GM18870 (cell line): ENCODE data around the gene ZNF606.
"Not testable (repeated sequence)": the region's sequence is repeated elsewhere in the genome, so short reads cannot be mapped to it uniquely, and the experiment has no call there.

ENCODE experiments used
- ATAC-seq: cut with Tn5 transposase; IDR thresholded peaks from one replicate; pipeline ENCODE4 v1.9.1; 2021; ENCODE audit warnings: moderate library complexity; ENCODE audit not compliant: unreplicated experiment

The ZNF606 gene

GRCh38 chr19:58010507-58010906 is 7.9 kb upstream of the ZNF606 start:
- ATAC-seq, result no peak

- no peak for ATAC-seq
These were observed 7.2 kb upstream of the ZNF606 start for GRCh38 chr19:58009666-58010301.

GRCh38 chr19:58009301-58009665 is 6.7 kb upstream of the ZNF606 start:
- no peak for ATAC-seq

- ATAC-seq, result not testable (repeated sequence)
These were observed 6.3 kb upstream of the ZNF606 start for GRCh38 chr19:58008877-58009276.

DNA sequence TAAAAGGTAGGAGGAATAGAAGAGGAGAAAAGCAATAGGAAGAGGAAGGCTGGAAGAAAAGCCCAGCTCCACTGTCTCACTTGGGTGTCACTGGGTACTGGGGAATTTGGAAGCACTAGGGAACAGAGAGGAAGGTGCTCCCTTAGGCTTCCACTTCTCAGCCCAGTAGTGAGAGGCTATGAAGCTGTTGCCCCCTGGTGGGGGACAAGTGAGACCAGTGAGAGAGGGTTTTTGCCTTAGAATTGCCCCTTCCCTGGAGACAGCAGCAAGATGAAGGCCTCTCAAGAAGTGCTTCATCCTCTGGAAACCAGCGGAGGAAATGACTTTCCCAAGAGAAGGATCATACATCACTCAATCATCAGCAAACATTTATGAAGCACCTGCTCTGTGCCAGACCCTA is 4.7 kb upstream of the ZNF606 start:
- no peak for ATAC-seq

- no peak for ATAC-seq
These were observed 681 bp upstream of the ZNF606 start for GRCh38 chr19:58003174-58003828.

DNA sequence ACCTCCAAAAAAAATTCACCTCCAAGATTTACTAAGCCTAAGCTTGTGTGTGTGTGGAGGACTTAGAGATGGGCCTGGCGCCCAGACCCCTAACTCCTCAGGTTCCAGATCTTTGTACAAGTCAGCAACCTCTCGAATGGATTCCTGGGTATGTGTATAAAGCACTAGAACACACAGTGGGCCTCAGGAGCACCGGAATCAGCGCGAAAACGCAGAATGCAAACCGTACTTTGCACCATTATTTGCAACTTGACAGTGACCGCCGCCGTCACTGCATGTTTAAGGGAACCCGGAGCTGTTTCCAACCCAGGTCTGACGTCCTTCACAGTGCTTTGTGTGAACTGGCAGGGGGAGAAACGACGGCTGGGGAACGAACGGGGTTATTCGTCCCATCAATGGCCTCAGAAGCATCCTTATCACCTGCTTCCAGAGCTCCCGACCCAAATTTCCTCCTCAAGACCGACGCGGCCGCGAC is 688 bp downstream of the ZNF606 start:
- no peak for ATAC-seq

DNA sequence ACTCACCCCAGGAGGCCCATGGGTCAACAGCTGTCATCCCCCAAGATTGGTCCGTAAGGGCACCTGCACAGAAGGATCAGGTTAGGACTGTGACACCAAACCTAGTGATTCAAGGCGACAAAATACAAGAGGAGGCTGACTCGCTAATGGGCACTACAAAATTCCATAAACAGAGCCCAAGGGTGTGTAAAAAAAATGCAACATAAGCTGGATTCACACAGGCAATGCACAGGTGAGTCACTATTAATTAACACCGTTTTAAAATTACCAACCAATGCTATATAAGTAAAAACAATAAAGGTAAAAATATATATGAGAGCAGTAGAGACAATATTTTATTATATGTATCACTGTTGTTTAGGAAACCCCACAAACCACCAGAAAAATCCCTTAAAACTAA is 1.9 kb downstream of the ZNF606 start:
- ATAC-seq, result no peak

DNA sequence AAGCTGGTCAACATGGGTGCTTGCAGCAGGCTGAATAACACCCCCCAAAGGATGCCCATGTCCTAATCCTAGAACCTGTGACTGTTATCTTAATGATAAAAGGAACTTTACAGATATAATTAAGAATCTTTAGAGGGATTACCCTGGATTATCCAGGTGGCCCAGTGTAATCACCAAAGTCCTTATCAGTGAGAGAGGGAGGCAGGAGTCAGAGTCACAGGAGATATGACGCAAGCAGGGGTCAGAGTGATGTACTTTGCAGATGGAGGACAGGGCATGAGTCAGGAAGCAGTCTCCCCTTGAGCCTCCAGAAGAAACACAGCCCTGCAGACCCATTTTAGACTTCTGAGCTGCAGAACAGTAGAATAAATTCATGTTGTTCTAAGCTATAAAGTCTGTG is 9.8 kb downstream of the ZNF606 start:
- ATAC-seq, result no peak

DNA sequence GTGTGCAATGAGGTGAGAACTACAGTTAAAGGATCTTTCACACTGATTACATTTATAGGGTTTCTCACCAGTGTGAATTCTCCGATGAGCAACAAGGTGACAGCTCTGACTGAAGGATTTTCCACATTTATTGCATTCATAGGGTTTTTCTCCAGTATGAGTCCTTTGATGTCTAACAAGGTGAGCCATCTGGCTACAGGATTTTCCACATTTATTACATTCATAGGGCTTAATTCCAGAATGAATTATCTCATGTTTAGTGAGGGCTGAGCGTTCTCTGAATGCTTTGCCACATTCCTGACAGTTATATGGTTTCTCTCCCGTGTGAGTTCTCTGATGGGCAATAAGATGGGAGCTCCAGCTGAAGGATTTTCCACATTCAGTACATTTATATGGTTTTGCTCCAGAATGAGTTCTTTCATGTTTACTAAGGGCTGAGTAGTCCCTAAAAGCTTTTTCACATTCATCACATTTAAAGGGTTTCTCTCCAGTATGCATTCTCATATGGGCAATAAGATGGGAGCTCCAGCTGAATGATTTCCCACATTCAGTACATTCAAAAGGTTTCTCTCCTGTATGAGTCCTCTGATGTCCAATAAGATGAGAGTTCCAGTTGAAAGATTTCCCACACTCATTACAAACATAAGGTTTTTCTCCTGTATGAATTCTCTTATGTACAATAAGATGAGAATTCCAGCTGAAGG is 23.9 kb downstream of the ZNF606 start:
- ATAC-seq, result no peak

DNA sequence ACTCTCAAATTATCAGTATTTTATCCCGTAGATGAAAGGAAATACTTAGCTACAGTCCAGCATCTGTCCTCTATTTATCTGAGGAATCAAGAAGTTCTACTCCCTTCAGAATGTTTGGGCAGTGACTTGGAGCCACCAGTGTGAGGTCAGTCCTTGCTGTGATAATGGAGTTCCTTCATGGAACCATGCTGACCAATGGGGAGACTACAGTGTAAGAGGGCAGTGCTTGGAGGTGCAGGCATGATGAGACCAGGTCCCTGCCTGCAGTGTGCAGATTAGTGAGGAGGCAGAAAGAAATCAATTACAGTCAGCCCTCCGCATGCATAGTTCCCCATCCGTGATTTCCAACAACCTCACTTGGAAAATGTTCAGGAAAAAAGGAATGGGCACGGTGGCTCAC is 28.2 kb downstream of the ZNF606 start, which contains the start of gene C19orf18:
Gene C19orf18 (minus strand): TSS at position 101 of the 400 bp plus-strand sequence. CDS start 102 bp downstream, outside the sequence.
- ATAC-seq, result no peak

DNA sequence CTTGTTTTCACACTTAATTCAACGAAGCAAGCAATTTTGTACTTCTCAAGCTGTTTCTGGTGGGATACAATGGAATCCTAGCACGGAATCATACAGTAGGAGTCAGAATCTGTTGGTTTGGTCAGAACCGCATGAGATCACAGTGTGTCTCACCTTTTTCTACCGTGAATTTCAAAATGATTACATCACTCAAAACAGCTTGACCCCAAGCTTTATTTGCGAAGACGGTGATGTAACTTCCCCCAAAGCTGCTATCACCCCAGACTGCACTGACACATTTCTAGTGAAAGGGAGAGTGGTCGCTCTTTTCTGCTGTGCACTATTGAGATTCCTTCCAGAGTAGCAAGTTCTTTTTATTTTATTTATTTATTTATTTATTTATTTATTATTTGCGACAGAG is 37.9 kb downstream of the ZNF606 start:
- ATAC-seq, result no peak

DNA sequence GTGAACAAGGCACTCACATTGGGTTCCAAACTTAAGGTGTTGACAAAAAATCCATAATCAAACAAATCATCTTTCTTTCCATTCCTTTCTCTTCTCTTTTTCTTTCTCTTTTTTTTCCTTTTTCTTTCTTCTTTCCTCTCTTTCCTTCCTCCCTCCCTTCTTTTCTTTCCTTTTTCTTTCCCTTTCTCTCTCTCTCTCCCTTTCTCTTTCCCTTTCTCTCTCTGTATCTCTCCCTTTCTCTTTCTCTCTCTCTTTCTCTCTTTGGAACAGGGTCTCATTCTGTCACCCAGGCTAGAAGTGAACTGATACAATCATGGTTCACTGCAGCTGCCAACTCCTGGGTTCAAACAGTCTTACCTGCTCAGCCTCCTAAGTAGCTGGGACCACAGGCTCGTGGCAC is 40.8 kb downstream of the ZNF606 start:
- ATAC-seq, result no peak

DNA sequence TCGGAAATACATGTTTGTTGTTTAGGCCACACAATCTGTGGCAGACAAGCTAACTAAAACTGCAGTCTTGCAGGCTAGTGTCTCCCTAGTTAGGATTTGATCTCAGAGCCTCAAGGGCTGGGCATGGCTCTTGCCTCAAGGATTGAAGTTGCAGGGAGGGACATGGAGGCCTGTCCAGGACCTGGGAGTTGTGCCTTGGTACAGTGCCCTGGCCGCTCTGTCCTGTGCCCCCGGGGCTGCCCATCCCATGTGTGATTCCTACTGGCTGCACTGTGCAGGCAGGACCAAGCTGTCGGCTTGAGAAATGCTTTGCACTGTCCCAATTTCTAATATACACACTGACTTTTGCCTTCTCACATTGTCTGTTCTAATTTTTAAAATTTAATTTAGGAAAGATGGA is 47.6 kb downstream of the ZNF606 start:
- no peak for ATAC-seq

GRCh38 chr19:57949702-57950101 is 52.9 kb downstream of the ZNF606 start:
- no peak for ATAC-seq

- ATAC-seq, result no peak
These were observed 53.3 kb downstream of the ZNF606 start for GRCh38 chr19:57949296-57949695.

DNA sequence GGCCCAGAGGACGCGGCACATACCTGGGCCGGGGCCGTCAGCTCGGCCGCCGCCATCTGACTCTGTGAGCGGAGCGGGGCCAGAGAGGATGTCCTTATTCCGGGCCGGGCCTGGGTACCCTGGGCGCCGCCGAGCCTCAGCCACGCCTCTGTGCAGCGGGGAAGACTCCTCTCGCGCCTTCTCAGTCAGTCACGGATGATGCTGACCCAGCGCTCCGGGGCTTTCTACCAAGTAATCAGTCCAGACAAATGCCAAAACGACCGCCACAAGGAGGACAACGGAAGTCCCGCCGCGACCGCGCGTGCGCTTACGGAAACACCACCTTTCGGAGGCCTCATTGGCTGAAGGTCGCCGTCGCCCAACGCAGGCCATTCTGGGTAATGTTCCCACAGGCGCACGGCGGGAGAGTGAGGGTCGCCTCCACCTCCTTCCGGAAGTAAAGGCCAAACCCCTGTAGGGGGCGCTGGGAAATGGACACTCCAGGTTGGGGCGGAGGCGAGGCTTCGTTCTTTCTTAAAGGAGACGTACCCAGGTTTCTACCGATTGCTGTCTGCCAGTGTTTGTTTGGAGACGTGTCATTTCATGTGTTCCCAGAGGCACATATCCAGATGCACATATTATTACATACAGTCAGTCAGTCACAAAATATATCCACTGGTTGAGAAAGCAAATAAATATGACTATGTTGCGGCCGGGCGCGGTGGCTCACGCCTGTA is 55.0 kb downstream of the ZNF606 start, which contains the start of gene ZNF256:
Gene ZNF256 (minus strand): TSS at position 288 of the 716 bp plus-strand sequence. CDS start 232 bp downstream, at position 56.
- peak; percentile 84 for ATAC-seq

GRCh38 chr19:57947088-57947418 is 55.6 kb downstream of the ZNF606 start:
- ATAC-seq, result no peak

- no peak for ATAC-seq
These were observed 56.3 kb downstream of the ZNF606 start for GRCh38 chr19:57946316-57946715.

DNA sequence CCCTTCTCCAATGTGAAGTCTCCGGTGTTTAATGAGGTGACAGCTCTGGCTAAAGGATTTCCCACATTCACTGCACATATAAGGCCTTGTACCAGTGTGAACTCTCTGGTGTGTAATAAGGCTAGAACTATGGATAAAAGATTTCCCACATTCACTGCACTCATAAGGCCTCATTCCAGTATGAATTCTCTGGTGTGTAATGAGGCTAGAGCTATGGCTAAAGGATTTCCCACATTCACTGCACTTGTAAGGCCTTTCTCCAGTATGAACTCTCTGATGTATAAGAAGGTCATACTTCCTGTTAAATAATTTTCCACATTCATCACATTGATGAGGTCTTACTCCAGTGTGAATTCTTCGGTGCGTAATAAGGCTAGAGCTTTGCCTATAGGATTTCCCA is 61.0 kb downstream of the ZNF606 start:
- no peak for ATAC-seq

DNA sequence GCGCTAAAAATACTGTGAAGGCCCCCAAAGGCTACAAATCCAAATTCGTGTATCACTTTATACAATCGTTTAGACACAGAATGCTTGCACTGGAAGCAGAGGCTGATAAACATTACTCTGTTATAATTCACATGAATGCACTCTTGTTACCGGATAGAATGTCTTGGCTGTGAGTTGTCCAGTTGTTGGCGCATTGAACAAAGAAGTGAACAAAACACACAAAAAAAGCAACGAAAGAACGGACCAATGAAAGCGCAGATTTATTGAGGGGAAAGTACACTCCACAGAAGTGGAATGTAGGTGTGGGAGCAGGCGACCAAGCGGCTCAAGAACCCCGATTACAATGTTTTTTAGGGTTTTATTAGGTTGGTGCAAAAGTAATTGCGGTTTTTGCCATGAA is 66.9 kb downstream of the ZNF606 start:
- no peak for ATAC-seq
